ENCODE results near the gene MAGED1.

DNA sequence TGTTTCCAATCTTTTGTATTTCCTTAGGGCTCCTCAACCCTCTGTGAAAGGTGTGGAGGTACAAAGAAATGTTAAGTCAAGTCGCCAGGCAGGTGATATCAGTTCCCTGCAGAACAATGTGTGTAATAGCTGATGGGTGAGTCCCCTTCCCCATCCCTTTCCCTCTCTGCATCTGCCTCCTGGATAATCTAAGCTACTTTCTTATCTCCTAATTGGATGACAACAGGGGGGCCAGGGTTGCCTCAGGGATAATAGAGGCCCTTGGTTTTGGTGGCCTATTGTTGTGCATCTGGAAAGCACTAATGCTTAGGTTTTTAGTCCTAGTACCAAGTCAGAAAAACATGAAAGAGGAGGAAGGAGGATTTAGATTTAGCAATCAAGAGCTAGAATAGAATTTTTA, 29.1 kb downstream of the MAGED1 start:
- TF ChIP-seq, protein P1, sequence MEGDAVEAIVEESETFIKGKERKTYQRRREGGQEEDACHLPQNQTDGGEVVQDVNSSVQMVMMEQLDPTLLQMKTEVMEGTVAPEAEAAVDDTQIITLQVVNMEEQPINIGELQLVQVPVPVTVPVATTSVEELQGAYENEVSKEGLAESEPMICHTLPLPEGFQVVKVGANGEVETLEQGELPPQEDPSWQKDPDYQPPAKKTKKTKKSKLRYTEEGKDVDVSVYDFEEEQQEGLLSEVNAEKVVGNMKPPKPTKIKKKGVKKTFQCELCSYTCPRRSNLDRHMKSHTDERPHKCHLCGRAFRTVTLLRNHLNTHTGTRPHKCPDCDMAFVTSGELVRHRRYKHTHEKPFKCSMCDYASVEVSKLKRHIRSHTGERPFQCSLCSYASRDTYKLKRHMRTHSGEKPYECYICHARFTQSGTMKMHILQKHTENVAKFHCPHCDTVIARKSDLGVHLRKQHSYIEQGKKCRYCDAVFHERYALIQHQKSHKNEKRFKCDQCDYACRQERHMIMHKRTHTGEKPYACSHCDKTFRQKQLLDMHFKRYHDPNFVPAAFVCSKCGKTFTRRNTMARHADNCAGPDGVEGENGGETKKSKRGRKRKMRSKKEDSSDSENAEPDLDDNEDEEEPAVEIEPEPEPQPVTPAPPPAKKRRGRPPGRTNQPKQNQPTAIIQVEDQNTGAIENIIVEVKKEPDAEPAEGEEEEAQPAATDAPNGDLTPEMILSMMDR (optimal IDR thresholded peaks at IDR 0.05 in 1 of 3, IDR thresholded peaks at IDR 0.05 in 1 of 3, conservative IDR thresholded peaks at IDR 0.05 in 1 of 3; ENCODE audit: extremely low read depth in 1 of 3, insufficient read depth in 2 of 3, low read length in 3 of 3), result no peak
- no peak for TF ChIP-seq EZH2 (IDR thresholded peaks at IDR 0.05; ENCODE audit: low read length)
